CD14-positive monocyte (primary cell): ENCODE results near the gene GIMAP5. TPM values are rescaled to one million over a fixed set of nuclear protein-coding genes. Genes with fewer than 3 reads are reported as not detected.

Source experiments
- DNase-seq, 3 donors: peaks; one replicate each; pipeline ENCODE4 v3.0.0-alpha.2; 2011 to 2022
- H2AFZ ChIP-seq: 2 replicates; pipeline ENCODE4 v1.6.0; 2012; ENCODE audit warnings: mild to moderate bottlenecking, low read depth, low read length, inconsistent platforms; ENCODE audit not compliant: insufficient read depth, poor library complexity, severe bottlenecking
- H3K27ac ChIP-seq, 2 donors: 1 replicate in 1 of 2; 2 replicates in 1 of 2; pipeline ENCODE4 v1.5.1; 2012 to 2013; ENCODE audit warnings: low read length in 2 of 2, control low read depth in 1 of 2, inconsistent platforms in 1 of 2, low read depth in 1 of 2, mild to moderate bottlenecking in 1 of 2
- H3K27me3 ChIP-seq, 2 donors: one replicate each; pipeline versions ENCODE4 v1.6.0 to v1.6.1; 2011 to 2013; ENCODE audit warnings: low read length in 2 of 2; ENCODE audit not compliant: control insufficient read depth in 2 of 2, insufficient read depth in 2 of 2
- H3K36me3 ChIP-seq, 2 donors: replicated peaks in 1 of 2; 1 replicate in 1 of 2; 2 replicates in 1 of 2; pipeline versions ENCODE4 v1.5.1 to v1.6.1; 2012 to 2013; ENCODE audit warnings: low read length in 2 of 2, control low read depth in 1 of 2, inconsistent platforms in 1 of 2, mild to moderate bottlenecking in 1 of 2; ENCODE audit not compliant: insufficient read depth in 2 of 2, control insufficient read depth in 1 of 2
- H3K4me1 ChIP-seq, 2 donors: 1 replicate in 1 of 2; 2 replicates in 1 of 2; pipeline versions ENCODE4 v1.5.1 to v1.6.1; 2012 to 2013; ENCODE audit warnings: low read length in 2 of 2, control low read depth in 1 of 2, inconsistent platforms in 1 of 2, mild to moderate bottlenecking in 1 of 2, moderate library complexity in 1 of 2; ENCODE audit not compliant: insufficient read depth in 2 of 2, control insufficient read depth in 1 of 2
- H3K4me2 ChIP-seq: replicated peaks from 2 replicates; pipeline ENCODE3; 2012; ENCODE audit warnings: low read length, moderate library complexity, mild to moderate bottlenecking; ENCODE audit not compliant: poor library complexity, severe bottlenecking; ENCODE audit errors: extremely low read depth
- H3K4me3 ChIP-seq, 3 experiments: fragments of 200-600 bp in 1 of 3; sonication (generic) in 1 of 3; replicated peaks in 1 of 3; 1 replicate in 2 of 3; 2 replicates in 1 of 3; pipeline ENCODE4 v1.5.1; 2011 to 2013; ENCODE audit warnings: low read length in 3 of 3, mild to moderate bottlenecking in 3 of 3, control low read depth in 2 of 3, low read depth in 2 of 3, inconsistent platforms in 1 of 3, moderate library complexity in 1 of 3
- H3K79me2 ChIP-seq: 2 replicates; pipeline ENCODE4 v1.6.0; 2012; ENCODE audit warnings: mild to moderate bottlenecking, control low read depth, inconsistent platforms, low read length, moderate library complexity; ENCODE audit not compliant: insufficient read depth
- H3K9ac ChIP-seq: 2 replicates; pipeline ENCODE4 v1.6.0; 2017; ENCODE audit warnings: low read length, mild to moderate bottlenecking; ENCODE audit not compliant: insufficient read depth, poor library complexity, severe bottlenecking
- H3K9me3 ChIP-seq, 2 donors: replicated peaks in 1 of 2; 1 replicate in 1 of 2; 2 replicates in 1 of 2; pipeline versions ENCODE4 v1.5.1 to v1.6.1; 2012 to 2013; ENCODE audit warnings: low read length in 2 of 2, control low read depth in 1 of 2; ENCODE audit not compliant: control insufficient read depth in 1 of 2, insufficient read depth in 1 of 2
- H4K20me1 ChIP-seq: 2 replicates; pipeline ENCODE4 v1.6.0; 2012; ENCODE audit warnings: mild to moderate bottlenecking, low read length, control low read depth, moderate library complexity; ENCODE audit not compliant: insufficient read depth
- H3K27ac Mint-ChIP-seq, 7 donors: one replicate each; pipeline ENCODE4 v1.8.0; 2020; ENCODE audit warnings: mild to moderate bottlenecking in 7 of 7, mixed read lengths in 7 of 7, moderate library complexity in 6 of 7, inconsistent platforms in 2 of 7
- H3K27me3 Mint-ChIP-seq, 3 donors: one replicate each; pipeline ENCODE4 v1.8.0; 2021 to 2022; ENCODE audit warnings: low read depth in 3 of 3, mild to moderate bottlenecking in 3 of 3, mixed read lengths in 3 of 3, moderate library complexity in 3 of 3, inconsistent platforms in 1 of 3
- H3K36me3 Mint-ChIP-seq, 2 donors: one replicate each; pipeline ENCODE4 v1.8.0; 2020; ENCODE audit warnings: mixed read lengths in 2 of 2, inconsistent platforms in 1 of 2, mild to moderate bottlenecking in 1 of 2
- H3K4me1 Mint-ChIP-seq: one replicate; pipeline ENCODE4 v1.8.0; 2020; ENCODE audit warnings: mild to moderate bottlenecking, mixed read lengths
- H3K4me3 Mint-ChIP-seq, 2 donors: one replicate each; pipeline ENCODE4 v1.8.0; 2020; ENCODE audit warnings: mild to moderate bottlenecking in 2 of 2, mixed read lengths in 2 of 2, moderate library complexity in 1 of 2
- H3K9me3 Mint-ChIP-seq, 7 donors: one replicate each; pipeline ENCODE4 v1.8.0; 2020 to 2022; ENCODE audit warnings: mixed read lengths in 7 of 7, mild to moderate bottlenecking in 6 of 7, moderate library complexity in 6 of 7, inconsistent platforms in 2 of 7
- WGBS: methylation state at CpG from one replicate; pipeline ENCODE4 v1.1.5; 2013; ENCODE audit warnings: missing lambda C conversion rate; ENCODE audit not compliant: insufficient coverage; 5-methylcytosine and 5-hydroxymethylcytosine counted together
- intact Hi-C, 2 donors: fragments of 100-400 bp; cut with micrococcal nuclease; formaldehyde crosslinking; loops; one replicate each; pipeline versions ENCODE4 v1.15.0 to v1.15.1; 2023
- polyA plus RNA-seq, 3 donors: library from polyadenylated mRNA; depleted of rRNA in 1 of 3; unstranded in 2 of 3; stranded (reverse) in 1 of 3; fragments of 300-500 nt in 2 of 3; fragments of >200 nt in 1 of 3; fragmentation: Illumina TruSeq in 2 of 3; gene quantifications; 1 replicate in 2 of 3; 2 replicates in 1 of 3; pipeline ENCODE4 v1.2.3, GENCODE V29; 2012 to 2021
- TF ChIP-seq, protein P1 (sequence below): fragments of 200-600 bp; IDR thresholded peaks from one replicate; pipeline ENCODE4 v1.8.0; 2022; ENCODE audit warnings: antibody characterized with exemption, mild to moderate bottlenecking

The GIMAP5 gene
- polyA plus RNA-seq, 3 donors, result 13.4 to 17.1 (median 14.4) TPM

- peaks cover 0 to 64% of the 10 kb centered on the region in 2 donors for H3K36me3 ChIP-seq
- no peak overlapping the region for H3K4me3 Mint-ChIP-seq
- peaks cover 39 to 59% of the 10 kb centered on the region in 2 donors for H3K4me1 ChIP-seq
- peak overlapping the region in 2 of 7 donors; percentile 16 to 58 for H3K27ac Mint-ChIP-seq
- H3K79me2 ChIP-seq, result peaks cover 5% of the 10 kb centered on the region
- H3K27me3 ChIP-seq, result peaks cover 0 to 2% of the 10 kb centered on the region in 2 donors
- WGBS, result 98% methylated on average over 6 of the region's 9 CpGs
- TF ChIP-seq, protein P1, sequence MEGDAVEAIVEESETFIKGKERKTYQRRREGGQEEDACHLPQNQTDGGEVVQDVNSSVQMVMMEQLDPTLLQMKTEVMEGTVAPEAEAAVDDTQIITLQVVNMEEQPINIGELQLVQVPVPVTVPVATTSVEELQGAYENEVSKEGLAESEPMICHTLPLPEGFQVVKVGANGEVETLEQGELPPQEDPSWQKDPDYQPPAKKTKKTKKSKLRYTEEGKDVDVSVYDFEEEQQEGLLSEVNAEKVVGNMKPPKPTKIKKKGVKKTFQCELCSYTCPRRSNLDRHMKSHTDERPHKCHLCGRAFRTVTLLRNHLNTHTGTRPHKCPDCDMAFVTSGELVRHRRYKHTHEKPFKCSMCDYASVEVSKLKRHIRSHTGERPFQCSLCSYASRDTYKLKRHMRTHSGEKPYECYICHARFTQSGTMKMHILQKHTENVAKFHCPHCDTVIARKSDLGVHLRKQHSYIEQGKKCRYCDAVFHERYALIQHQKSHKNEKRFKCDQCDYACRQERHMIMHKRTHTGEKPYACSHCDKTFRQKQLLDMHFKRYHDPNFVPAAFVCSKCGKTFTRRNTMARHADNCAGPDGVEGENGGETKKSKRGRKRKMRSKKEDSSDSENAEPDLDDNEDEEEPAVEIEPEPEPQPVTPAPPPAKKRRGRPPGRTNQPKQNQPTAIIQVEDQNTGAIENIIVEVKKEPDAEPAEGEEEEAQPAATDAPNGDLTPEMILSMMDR, result no peak
- H3K9me3 ChIP-seq, result no peaks in the 10 kb centered on the region
- no peaks in the 10 kb centered on the region for H3K9me3 Mint-ChIP-seq
- H3K36me3 Mint-ChIP-seq, result peaks cover 7 to 20% of the 10 kb centered on the region in 2 donors
- H3K9ac ChIP-seq, result no peak overlapping the region
- H4K20me1 ChIP-seq, result peaks cover 25% of the 10 kb centered on the region
- H3K4me2 ChIP-seq, result no peak overlapping the region
- H3K27me3 Mint-ChIP-seq, result peaks cover 0 to 2% (median 1%) of the 10 kb centered on the region in 3 donors
- H2AFZ ChIP-seq, result no peak overlapping the region
- peaks cover 61% of the 10 kb centered on the region for H3K4me1 Mint-ChIP-seq
- DNase-seq, result no peak
- H3K4me3 ChIP-seq, result no peak overlapping the region
- intact Hi-C loops, result no loop called here
- no peak overlapping the region for H3K27ac ChIP-seq
Observed at GRCh38 chr7:150790416-150791075, 53.3 kb downstream of the GIMAP5 start.

DNA sequence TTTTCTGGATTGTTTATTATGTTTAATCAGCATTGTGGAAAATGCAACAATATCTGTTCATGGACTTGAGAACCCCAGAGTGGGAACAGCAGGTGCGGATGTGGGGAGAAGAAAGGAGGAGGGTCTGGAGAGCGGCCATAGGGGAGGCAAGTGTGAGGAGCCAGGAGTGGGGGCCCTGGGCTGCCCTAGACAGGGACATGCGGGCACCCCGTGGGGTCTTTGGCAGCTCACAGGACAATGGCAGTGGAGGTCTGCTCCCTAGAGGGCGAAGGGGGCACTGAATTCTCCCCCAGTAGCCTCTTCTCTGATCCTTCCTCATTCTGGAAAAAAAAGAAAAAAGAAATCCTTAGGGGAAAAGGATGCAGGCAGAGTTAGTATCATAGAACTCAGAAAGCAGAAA is 54.1 kb downstream of the GIMAP5 start:
- Histone ChIP-seq H3K4me3 (no peak overlapping the region), H2AFZ (no peak overlapping the region), H3K9ac (no peak overlapping the region), H3K27ac (no peak overlapping the region), H3K4me2 (no peak overlapping the region), H3K4me1 (peaks cover 32 to 57% of the 10 kb centered on the region in 2 donors), H3K9me3 (no peaks in the 10 kb centered on the region), H3K27me3 (peaks cover 0 to 4% of the 10 kb centered on the region in 2 donors), H3K79me2 (peaks cover 5% of the 10 kb centered on the region), H3K36me3 (peaks cover 0 to 72% of the 10 kb centered on the region in 2 donors), H4K20me1 (peaks cover 27% of the 10 kb centered on the region)
- Mint-ChIP-seq H3K27me3 (peaks cover 0 to 5% (median 4%) of the 10 kb centered on the region in 3 donors), H3K4me1 (peaks cover 58% of the 10 kb centered on the region), H3K4me3 (no peak overlapping the region), H3K36me3 (peaks cover 7 to 20% of the 10 kb centered on the region in 2 donors), H3K9me3 (peaks cover 0 to 1% (median 0%) of the 10 kb centered on the region in 7 donors), H3K27ac (peak overlapping the region in 3 of 7 donors; percentile 23 to 61 (median 42))
- no peak for DNase-seq
- TF ChIP-seq, protein P1, result no peak
- WGBS, result 100% methylated on average over 2 of the region's 5 CpGs
- intact Hi-C loops, result no loop called here
